ENCODE data around the gene SFN. TPM values are rescaled to one million over a fixed set of nuclear protein-coding genes. Genes with fewer than 3 reads are reported as not detected.

Gene SFN
- total and polyA plus RNA-seq, 2 of the 13 experiments (the other 11 are each of a cell fraction or from before 2014, with no cell fraction given): 4.3 to 5.6 TPM

DNA sequence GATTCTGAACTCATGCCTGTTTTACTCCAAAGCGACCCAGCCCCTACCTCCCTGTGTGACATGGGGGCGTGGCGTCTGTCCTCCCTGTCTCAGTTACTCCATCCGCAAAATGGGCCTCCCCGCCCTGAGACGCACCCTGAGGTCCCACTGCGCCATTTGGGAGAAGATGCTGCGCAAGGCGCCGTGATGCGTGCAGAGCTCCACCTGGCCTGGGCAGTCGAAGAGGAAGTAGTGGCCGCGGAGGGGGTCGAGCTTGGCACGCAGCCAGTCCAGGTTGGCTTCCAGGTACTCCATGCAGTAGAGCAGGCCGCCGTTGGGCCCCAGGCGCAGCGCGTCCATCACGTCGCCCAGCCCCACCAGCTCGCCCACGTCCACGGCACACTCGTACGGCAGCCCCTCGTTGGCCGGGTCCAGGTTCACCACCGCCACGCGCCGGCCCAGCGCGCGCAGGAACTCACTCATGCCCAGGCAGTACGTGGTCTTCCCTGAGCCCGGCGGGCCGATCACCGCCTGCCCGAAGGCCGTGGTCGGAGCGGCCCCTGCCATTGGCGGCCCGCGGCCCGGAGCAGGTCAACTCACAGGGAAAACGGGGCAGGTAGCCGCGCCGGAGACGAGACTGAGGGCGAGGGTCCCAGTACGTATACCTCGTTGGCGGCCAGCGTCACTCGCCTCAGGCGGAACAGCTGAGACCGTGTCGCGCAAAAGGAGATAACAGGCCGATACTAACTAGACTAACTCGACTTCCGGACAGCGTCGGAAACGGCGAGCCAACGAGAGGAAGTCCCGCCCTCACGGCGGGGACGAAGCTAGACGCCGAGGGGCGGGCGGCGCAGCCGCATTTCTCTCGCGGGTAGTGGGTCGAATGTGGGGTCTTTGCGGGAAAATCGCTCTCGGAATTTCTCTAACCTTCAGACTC, 26.9 kb downstream of the SFN start, which contains the start of gene GPN2 (continued):
- TF ChIP-seq ATF2 (CRISPR knock-in tag; IDR thresholded peaks at IDR 0.05) (peak; percentile 46; the same call in 1 of the 2 replicates), ZNF747 (CRISPR knock-in tag; IDR thresholded peaks at IDR 0.05; ENCODE audit: borderline replicate concordance) (peak; percentile 97), RARA (CRISPR knock-in tag; IDR thresholded peaks at IDR 0.05) (peak; percentile 57; the same call in 1 of the 2 replicates), KDM5A (IDR thresholded peaks at IDR 0.05; ENCODE audit: borderline replicate concordance, low read length) (no peak; the same call in 1 of the 2 replicates), MLXIP (CRISPR knock-in tag; IDR thresholded peaks at IDR 0.05; ENCODE audit: borderline replicate concordance) (no peak), ADNP (CRISPR knock-in tag; IDR thresholded peaks at IDR 0.05) (no peak; the same call in 1 of the 2 replicates), ZSCAN12 (CRISPR knock-in tag; IDR thresholded peaks at IDR 0.05) (0 out of 2 replicates have a peak, but pooled peaks have one; percentile 37), SIX4 (CRISPR knock-in tag; IDR thresholded peaks at IDR 0.05) (no peak), SYNCRIP (IDR thresholded peaks at IDR 0.05; ENCODE audit: insufficient read depth, low read depth, low read length) (no peak), ZNF317 (CRISPR knock-in tag; IDR thresholded peaks at IDR 0.05) (0 out of 2 replicates have a peak, but pooled peaks have one; percentile 41), PHF21A (CRISPR knock-in tag; IDR thresholded peaks at IDR 0.05) (peak; percentile 51; the same call in 1 of the 2 replicates), STAT5B (CRISPR knock-in tag; IDR thresholded peaks at IDR 0.05) (0 out of 2 replicates have a peak, but pooled peaks have one; percentile 17), HMGXB4 (CRISPR knock-in tag; IDR thresholded peaks at IDR 0.05; ENCODE audit: borderline replicate concordance in 1 of 2, low read depth in 1 of 2) (peak; percentile 71 to 96; a peak in 3 of 4 replicates), SOX6 (IDR thresholded peaks at IDR 0.05) (no peak), SOX6 (CRISPR knock-in tag; IDR thresholded peaks at IDR 0.05) (peak; percentile 59; the same call in 1 of the 2 replicates), RAD21 (CRISPR knock-in tag; IDR thresholded peaks at IDR 0.05) (no peak), ZNF710 (CRISPR knock-in tag; IDR thresholded peaks at IDR 0.05; ENCODE audit: borderline replicate concordance) (0 out of 2 replicates have a peak, but pooled peaks have one; percentile 23)

All from HepG2 (cell line).